Bronchial epithelial cell (primary cell): ENCODE data around the gene ABCA13. TPM values are rescaled to one million over a fixed set of nuclear protein-coding genes. Genes with fewer than 3 reads are reported as not detected.

Experiments used
- DNase-seq: peaks from one replicate; pipeline ENCODE4 v3.0.0-alpha.2; 2010; ENCODE audit warnings: low read depth
- FAIRE-seq: peaks from 2 replicates; lab custom pipeline; 2011; peaks lifted over from hg19 to GRCh38; lab: Jason Lieb, UNC
- H3K27me3 ChIP-seq: 2 replicates; pipeline ENCODE4 v1.5.1; 2011; ENCODE audit warnings: low read length; ENCODE audit not compliant: control insufficient read depth, insufficient read depth
- H3K36me3 ChIP-seq: 2 replicates; pipeline ENCODE4 v1.5.1; 2011; ENCODE audit warnings: low read length; ENCODE audit not compliant: control insufficient read depth, insufficient read depth
- H3K4me3 ChIP-seq: 2 replicates; pipeline ENCODE4 v1.5.1; 2011; ENCODE audit warnings: mild to moderate bottlenecking, low read depth, low read length, control low read depth
- total RNA-seq: library from RNA; depleted of rRNA; stranded (reverse); fragments of >200 nt; gene quantifications from 2 replicates; pipeline ENCODE4 v1.2.1, GENCODE V29; 2014
- TF ChIP-seq, protein P1 (sequence below): IDR thresholded peaks from 2 replicates; pipeline ENCODE4 v1.5.1; 2011; ENCODE audit warnings: mild to moderate bottlenecking, moderate library complexity, low read length, control low read depth, inconsistent platforms; ENCODE audit not compliant: insufficient read depth, severe bottlenecking

Gene ABCA13
- total RNA-seq, 1 donor from 2014 or later = 0.79 TPM

DNA sequence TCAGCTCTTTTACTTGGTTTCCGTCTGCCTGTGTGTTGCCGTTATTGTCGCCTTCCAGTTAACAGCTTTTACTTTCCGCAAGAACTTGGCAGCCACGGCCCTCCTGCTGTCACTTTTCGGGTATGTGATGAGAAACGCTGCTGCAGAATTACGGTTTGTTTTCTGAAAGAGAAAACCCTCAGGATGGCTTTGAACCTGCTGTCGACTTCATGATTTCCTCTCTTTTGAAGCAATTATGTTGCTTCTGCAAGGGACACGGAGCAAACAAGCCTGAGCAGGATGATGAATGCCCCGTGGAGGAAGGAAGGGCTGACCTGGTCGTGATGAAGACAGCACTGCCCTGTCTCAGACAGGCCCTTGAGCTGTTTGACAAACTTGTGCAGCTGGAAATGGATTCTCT is 339.8 kb downstream of the ABCA13 start:
- Histone ChIP-seq H3K27me3 (no peaks in the 10 kb centered on the region), H3K4me3 (no peak overlapping the region), H3K36me3 (no peaks in the 10 kb centered on the region)
- no peak for FAIRE-seq
- TF ChIP-seq, protein P1, sequence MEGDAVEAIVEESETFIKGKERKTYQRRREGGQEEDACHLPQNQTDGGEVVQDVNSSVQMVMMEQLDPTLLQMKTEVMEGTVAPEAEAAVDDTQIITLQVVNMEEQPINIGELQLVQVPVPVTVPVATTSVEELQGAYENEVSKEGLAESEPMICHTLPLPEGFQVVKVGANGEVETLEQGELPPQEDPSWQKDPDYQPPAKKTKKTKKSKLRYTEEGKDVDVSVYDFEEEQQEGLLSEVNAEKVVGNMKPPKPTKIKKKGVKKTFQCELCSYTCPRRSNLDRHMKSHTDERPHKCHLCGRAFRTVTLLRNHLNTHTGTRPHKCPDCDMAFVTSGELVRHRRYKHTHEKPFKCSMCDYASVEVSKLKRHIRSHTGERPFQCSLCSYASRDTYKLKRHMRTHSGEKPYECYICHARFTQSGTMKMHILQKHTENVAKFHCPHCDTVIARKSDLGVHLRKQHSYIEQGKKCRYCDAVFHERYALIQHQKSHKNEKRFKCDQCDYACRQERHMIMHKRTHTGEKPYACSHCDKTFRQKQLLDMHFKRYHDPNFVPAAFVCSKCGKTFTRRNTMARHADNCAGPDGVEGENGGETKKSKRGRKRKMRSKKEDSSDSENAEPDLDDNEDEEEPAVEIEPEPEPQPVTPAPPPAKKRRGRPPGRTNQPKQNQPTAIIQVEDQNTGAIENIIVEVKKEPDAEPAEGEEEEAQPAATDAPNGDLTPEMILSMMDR = no peak
- peak; percentile 23 for DNase-seq

DNA sequence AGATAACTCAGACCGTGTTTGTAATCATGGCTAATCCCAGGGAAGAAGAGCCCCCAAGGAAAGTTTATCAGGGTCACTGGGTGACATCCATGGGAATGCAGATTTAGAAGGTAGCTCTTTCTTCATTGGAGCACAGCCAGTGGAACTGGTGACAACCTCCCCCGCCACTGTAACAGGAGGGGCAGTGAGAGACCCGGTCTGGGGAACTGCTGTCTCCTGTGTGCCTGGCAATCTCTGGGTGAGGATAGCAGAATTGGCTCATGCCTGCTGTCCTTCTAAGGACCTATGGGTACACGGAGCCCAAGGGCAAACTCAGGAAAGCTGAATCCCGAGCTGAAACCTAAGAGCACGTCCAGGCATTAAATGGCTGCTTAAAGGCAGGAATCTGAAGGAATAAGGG is 341.6 kb downstream of the ABCA13 start:
- FAIRE-seq = no peak
- Histone ChIP-seq H3K27me3 (no peaks in the 10 kb centered on the region), H3K4me3 (no peak overlapping the region), H3K36me3 (no peaks in the 10 kb centered on the region)
- TF ChIP-seq, protein P1 = no peak
- DNase-seq = no peak

DNA sequence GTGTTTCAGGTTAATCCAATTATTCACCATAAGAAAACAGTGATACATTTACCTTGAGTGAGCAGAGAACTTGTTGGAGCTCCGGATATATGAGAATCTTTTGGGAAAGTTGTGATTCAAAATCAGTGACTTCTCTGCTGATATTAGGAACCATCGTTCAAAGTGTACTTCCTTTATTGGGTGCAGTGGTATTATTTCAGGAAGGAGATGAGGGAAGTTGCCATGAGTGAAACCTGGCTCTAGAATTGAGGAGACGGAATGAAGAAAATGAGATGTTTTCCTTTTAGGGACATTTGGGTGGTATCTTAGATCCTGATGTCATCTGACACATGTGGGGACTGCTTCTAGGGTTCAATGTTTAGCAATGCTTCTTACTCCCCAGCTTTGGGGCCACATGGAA is 343.9 kb downstream of the ABCA13 start:
- H3K36me3 ChIP-seq = no peaks in the 10 kb centered on the region
- FAIRE-seq = peak; percentile 52
- no peak for DNase-seq
- H3K27me3 ChIP-seq = no peaks in the 10 kb centered on the region
- TF ChIP-seq, protein P1 = no peak
- no peak overlapping the region for H3K4me3 ChIP-seq

- H3K4me3 ChIP-seq = no peak overlapping the region
- DNase-seq (peak; percentile 10), FAIRE-seq (no peak)
- no peaks in the 10 kb centered on the region for H3K36me3 ChIP-seq
- no peaks in the 10 kb centered on the region for H3K27me3 ChIP-seq
- TF ChIP-seq, protein P1 = no peak
Observed at GRCh38 chr7:48518092-48518491, 346.8 kb downstream of the ABCA13 start.

DNA sequence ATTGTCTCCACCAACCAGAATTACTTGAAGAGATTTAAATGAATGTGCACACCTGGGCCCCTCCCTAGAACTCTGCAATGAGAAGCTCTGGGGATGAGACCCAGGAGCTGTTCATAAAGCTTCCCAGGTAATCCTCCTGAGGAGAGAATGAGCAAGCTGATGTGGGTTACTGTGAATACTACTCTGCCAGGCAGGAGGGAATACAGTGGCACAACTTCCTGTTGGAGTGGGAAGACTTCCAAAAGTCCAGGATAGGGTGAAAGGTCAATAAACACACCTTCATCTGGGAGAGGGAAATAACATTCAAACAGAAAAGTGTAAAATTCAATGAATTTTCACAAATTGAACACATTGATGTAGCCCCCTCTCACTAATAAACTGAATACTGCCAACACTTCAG is 351.4 kb downstream of the ABCA13 start:
- TF ChIP-seq, protein P1 = no peak
- FAIRE-seq (no peak), DNase-seq (no peak)

More for the DNA sequence above, 351.4 kb downstream of the ABCA13 start:
- no peaks in the 10 kb centered on the region for H3K36me3 ChIP-seq
- no peaks in the 10 kb centered on the region for H3K27me3 ChIP-seq
- H3K4me3 ChIP-seq = no peak overlapping the region
